Measurements from ENCODE around the gene SCN4A. TPM values are rescaled to one million over a fixed set of nuclear protein-coding genes. Genes with fewer than 3 reads are reported as not detected.
A peak's percentile ranks its signal among the peaks of the same experiment; 100 is the strongest.

SCN4A gene
- polyA plus RNA-seq, 3 donors from 2014 or later = 0.02 TPM; not detected in 2

DNA sequence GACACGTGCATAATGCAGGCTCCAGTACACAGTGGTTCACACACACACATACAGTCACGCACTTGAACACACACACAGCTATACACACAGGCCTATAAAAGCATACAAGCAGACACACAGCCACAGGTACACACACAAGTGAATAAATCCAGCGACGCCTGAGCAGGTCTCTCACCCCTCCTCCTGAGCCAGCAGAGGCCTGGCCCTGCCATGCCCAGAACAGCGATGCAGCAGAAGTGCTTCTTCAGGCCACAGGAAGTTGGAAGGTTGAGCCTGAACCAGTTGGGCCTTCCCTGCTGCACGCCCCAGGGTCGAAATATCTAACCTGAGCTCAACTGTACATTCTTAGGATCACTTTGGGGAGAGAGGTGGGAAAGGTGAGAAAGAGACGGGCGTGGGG lies 33.3 kb downstream of the SCN4A start:
- DNase-seq = no peak
- peaks cover 0 to 5% of the 10 kb centered on the region in 2 donors for H3K4me1 Mint-ChIP-seq
- H3K36me3 Mint-ChIP-seq = peaks cover 0 to 4% (median 0%) of the 10 kb centered on the region in 3 donors
- H3K9me3 Mint-ChIP-seq = no peaks in the 10 kb centered on the region
- peaks cover 3 to 4% (median 4%) of the 10 kb centered on the region in 3 donors for H3K27me3 Mint-ChIP-seq (ENCODE audit: low read depth in 3 of 3)
- no peak overlapping the region for H3K4me3 Mint-ChIP-seq
- H3K27ac Mint-ChIP-seq = peak overlapping the region in 2 of 6 donors; percentile 47 to 53

DNA sequence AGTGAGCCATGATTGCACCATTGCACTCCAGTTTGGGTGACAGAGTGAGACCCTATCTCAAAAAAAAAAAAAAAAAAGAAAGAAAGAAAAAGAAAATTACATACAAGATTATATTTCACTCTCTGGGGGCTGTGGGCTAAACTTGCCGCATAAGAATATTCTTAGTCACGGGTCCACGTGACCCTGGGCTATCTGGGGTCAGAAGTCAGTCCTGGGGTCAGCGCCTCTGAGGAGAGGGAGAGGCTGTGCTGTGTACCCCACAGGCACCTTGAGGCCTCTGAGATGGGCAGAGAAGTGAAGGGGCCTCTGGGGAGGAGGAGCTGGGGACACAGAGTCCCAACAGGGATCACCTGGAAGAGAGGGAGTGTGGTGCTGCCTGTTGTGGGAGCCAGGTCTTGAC lies 34.8 kb downstream of the SCN4A start:
- DNase-seq = no peak
- H3K9me3 Mint-ChIP-seq = no peaks in the 10 kb centered on the region
- peaks cover 5 to 7% of the 10 kb centered on the region in 2 donors for H3K4me1 Mint-ChIP-seq
- H3K4me3 Mint-ChIP-seq = no peak overlapping the region
- H3K36me3 Mint-ChIP-seq = peaks cover 0 to 4% (median 0%) of the 10 kb centered on the region in 3 donors
- H3K27me3 Mint-ChIP-seq (ENCODE audit: low read depth in 3 of 3) = peaks cover 3 to 4% (median 4%) of the 10 kb centered on the region in 3 donors
- H3K27ac Mint-ChIP-seq = no peak overlapping the region

DNA sequence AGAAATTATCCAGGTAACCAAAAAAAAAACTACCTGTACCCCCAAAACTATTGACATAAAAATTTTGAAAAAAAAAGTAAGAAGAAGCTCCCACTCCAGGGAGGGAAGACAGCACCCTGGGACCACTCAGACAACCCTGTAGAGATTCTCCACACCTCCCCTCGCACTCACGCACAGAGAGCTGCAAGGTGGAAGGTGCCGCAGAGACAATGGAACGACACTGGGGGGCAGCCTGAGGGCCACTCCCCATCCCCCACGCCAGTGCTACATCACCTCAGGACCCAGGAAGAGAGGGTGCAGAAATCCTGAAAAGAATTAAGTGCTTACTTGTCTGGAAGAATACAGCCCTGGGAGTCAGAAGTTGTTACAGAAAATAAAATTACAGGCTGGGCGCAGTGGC lies 35.4 kb downstream of the SCN4A start:
- no peak for DNase-seq
- H3K4me3 Mint-ChIP-seq = no peak overlapping the region
- no peaks in the 10 kb centered on the region for H3K9me3 Mint-ChIP-seq
- H3K36me3 Mint-ChIP-seq = peaks cover 0 to 4% (median 0%) of the 10 kb centered on the region in 3 donors
- peaks cover 11 to 12% of the 10 kb centered on the region in 2 donors for H3K4me1 Mint-ChIP-seq
- H3K27ac Mint-ChIP-seq = no peak overlapping the region
- H3K27me3 Mint-ChIP-seq (ENCODE audit: low read depth in 3 of 3) = peaks cover 2 to 4% (median 3%) of the 10 kb centered on the region in 3 donors

DNA sequence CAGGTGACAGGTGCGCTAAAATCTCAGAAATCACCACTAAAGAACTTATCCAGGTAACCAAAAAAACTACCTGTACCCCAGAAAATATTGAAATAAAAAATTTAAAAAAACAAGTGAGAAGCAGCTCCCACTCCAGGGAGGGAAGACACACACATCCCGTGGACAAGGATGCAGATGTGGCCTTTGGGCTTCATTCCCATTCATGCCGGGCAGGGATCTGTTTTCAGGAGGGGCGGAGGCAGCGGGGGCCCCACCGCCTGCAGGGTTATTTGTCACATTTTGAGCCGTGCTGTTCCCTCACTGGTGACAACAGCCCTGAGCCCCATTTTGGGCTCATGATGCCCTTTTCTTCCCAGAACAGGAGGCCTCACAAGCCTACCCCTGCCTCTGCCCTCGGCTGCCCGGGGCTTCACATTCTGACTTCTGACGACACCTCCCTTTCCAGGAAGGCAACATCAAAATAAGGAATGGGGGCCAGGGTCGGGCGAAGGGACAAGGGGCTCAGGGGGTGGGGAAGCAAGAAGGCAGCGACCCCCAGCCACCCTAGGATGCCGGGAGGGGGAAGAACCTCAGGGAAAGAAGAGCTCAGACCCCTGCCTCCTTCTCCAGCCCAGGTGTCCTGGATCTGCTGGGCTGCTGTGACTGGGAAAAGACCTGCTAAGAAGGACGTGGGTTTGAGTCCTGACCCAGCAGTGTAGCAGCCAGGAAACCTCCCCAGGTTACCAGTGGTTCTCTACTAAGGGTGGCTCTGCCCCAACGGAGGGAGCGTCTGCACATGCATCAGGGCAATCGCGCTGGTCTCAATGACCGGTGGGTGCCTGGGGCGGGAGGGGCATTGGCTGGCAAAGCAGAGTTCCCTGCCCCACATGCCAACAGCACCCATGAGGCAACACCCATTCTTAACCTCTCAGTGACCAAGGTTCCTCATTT lies 38.3 kb downstream of the SCN4A start:
- Mint-ChIP-seq H3K4me1 (peaks cover 28 to 30% of the 10 kb centered on the region in 2 donors), H3K9me3 (no peaks in the 10 kb centered on the region), H3K36me3 (peaks cover 0 to 4% (median 0%) of the 10 kb centered on the region in 3 donors), H3K4me3 (no peak overlapping the region), H3K27me3 (ENCODE audit: low read depth in 3 of 3) (peaks cover 2 to 5% (median 3%) of the 10 kb centered on the region in 3 donors), H3K27ac (peak overlapping the region in 1 of 6 donors; percentile 46)
- DNase-seq = no peak

DNA sequence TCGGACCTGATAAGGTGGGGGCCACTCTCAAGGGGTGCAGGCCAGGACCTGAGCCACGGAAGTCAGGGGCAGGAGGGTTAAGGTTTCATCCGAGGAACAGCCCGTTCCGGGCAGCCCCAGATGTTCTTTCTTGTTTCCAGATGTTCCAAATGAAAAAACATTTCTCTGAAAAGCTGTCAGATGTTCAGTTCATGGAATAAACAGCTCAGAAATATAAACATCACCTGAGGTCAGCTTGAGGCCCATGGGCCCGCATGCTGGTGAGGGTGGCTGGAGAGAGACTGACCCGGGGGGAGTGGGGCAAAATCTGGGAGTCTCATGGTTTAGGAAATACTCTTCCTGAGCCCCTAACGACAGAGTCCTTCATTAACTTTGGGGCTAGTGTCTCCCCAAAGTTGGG lies 39.1 kb downstream of the SCN4A start:
- H3K4me3 Mint-ChIP-seq = peak overlapping the region in 1 of 5 donors; percentile 93
- peak overlapping the region in 2 of 6 donors; percentile 46 to 80 for H3K27ac Mint-ChIP-seq
- H3K4me1 Mint-ChIP-seq = peaks cover 24 to 29% of the 10 kb centered on the region in 2 donors

DNA sequence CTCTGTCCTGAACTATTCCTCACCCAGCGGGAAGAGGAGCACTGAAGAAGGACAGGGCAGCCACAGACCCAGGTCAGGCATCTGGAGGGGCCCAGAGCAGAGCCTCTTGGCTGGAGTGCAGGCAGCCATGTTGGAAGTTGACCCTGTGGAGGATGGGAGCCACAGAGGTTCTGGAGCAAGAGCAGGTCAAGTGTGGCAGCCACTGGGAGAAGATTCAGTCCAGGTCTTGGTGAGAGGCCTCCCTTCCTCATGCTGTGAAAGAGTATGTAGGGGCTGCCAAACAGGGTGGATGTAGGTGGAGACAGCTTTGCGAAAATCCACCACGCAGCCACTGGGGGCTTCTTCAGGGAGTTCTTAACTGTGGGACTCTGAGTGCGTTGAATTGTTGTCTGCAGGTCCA lies 40.0 kb downstream of the SCN4A start:
- H3K36me3 Mint-ChIP-seq = peaks cover 0 to 4% (median 0%) of the 10 kb centered on the region in 3 donors
- H3K4me1 Mint-ChIP-seq = peaks cover 24 to 29% of the 10 kb centered on the region in 2 donors
- H3K27me3 Mint-ChIP-seq (ENCODE audit: low read depth in 3 of 3) = peaks cover 2 to 5% (median 3%) of the 10 kb centered on the region in 3 donors
- H3K4me3 Mint-ChIP-seq = peak overlapping the region; percentile 38 to 93 (median 69)
- H3K9me3 Mint-ChIP-seq = no peaks in the 10 kb centered on the region
- H3K27ac Mint-ChIP-seq = peak overlapping the region; percentile 66 to 95 (median 90)
- no peak for DNase-seq

More for the DNA sequence above, 39.1 kb downstream of the SCN4A start:
- H3K36me3 Mint-ChIP-seq = peaks cover 0 to 4% (median 0%) of the 10 kb centered on the region in 3 donors
- H3K9me3 Mint-ChIP-seq = no peaks in the 10 kb centered on the region
- no peak for DNase-seq
- peaks cover 2 to 5% (median 3%) of the 10 kb centered on the region in 3 donors for H3K27me3 Mint-ChIP-seq (ENCODE audit: low read depth in 3 of 3)

DNA sequence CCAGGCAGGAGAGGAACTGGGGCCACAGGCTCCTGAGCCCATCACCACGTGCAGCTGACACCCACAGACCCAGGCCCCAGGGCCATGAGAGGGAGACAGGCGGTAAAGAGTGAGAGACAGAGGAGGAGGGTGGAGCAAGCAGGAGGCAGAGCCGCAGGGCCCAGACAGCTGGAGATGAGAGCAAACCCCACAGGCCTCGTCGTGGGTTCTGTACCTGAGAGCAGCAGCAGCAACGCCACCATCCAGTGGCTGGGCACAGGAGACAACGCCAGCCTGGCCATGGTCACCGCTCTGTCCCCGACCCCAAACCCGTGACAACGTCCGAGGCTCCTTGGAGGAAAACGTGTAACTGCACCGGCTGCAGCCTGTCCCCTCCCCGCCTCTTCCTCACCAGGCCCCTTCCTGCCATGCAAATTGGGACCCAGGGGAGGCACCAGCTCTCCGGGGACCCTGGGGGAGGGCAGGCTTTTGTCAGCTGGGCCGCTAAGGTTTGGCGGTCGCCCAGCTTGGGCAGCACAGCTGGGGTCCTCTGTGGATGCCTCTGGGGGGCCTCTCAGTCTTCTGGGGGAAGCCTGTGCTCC lies 40.6 kb downstream of the SCN4A start, which contains the start of gene CD79B:
Gene CD79B (minus strand): TSS at position 351 of the 581 bp plus-strand sequence. CDS start 70 bp downstream, at position 281.
- H3K27me3 Mint-ChIP-seq (ENCODE audit: low read depth in 3 of 3) = peaks cover 0 to 5% (median 3%) of the 10 kb centered on the region in 3 donors
- DNase-seq = peak; percentile 48 to 56 (median 52)
- peak within 1 kb of the TSS; percentile 88 to 95 (median 92) for H3K27ac Mint-ChIP-seq
- peak within 1 kb of the TSS; percentile 86 to 94 (median 92) for H3K4me3 Mint-ChIP-seq
- H3K4me1 Mint-ChIP-seq = peaks cover 24 to 29% of the 10 kb centered on the region in 2 donors
- H3K9me3 Mint-ChIP-seq = no peaks in the 10 kb centered on the region
- H3K36me3 Mint-ChIP-seq = peaks cover 0 to 4% (median 0%) of the 10 kb centered on the region in 3 donors

DNA sequence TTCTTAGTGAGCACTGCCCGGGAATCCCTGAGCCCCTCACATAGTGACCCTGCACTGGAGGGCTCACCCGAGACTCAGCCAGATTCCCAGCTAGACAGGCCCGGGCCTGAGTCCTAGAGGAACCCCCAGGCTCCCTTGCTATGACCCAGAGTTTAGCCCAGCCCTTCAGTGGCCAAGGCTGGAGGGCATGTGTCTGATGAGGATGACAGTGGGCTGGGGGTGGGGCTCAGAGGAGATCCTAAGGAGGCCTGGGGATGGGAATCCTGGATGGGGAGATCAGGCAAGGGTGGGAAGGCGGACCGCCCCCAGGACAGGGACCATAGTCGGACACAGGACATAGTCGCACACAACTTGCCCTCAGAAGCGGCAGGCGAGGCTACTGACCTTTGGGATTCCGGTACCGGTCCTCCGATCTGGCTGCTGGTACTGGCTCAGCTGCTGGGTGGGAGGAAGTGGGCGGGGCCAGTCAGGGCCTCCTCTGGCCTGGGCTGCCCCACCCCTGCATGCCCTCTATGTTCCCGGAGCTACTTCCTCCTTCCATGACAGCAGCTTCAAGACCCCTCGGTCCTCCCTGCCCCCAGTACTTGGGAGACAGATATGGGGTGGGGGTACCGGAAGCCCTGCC lies 41.7 kb downstream of the SCN4A start:
- H3K9me3 Mint-ChIP-seq = no peaks in the 10 kb centered on the region

DNA sequence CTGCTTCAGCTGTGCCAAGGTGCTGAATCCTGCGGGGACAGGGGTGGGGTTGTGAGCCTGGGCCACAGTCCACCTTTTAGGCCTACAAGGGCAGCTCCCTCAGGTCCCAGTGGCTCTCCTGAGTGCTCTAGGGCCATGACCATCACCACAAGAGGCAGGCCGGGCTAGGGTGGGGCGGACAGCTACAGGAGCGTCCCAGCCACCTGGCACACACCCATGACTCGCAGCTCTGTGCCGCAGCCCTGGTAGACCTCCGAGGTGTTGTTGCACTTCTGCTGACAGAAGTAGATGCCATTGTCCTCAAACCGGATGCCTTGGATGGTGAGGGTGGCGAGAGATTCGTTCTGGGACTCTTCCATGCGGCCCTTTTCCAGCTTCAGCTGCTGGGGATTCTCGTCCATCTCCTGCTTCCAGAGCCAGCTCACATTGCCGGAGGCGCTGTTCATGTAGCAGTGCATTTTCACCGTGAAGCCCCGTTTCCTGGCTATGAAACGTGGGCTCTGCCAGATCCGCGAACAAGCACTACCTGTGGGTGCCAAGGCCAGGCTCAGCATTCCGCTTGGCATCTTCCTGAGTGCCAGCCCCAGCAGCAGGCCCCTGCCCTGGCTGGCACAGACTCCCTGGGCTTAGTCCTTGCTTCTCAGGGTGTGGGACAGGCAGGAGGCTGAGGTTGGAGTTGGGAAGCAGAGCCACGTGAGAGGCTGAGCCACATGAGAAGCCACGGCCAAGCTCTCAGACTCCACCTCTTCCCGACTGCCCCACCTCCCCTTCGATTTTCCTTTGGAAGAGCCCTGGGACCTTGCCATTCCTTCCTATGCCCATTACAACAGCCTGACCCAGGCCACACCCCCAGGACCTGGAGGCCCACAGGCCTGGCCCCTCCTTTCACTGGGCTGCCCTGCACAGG lies 42.6 kb downstream of the SCN4A start:
- peaks cover 24 to 29% of the 10 kb centered on the region in 2 donors for H3K4me1 Mint-ChIP-seq
- DNase-seq = no peak
- no peaks in the 10 kb centered on the region for H3K36me3 Mint-ChIP-seq
- no peaks in the 10 kb centered on the region for H3K9me3 Mint-ChIP-seq
- peaks cover 0 to 1% (median 0%) of the 10 kb centered on the region in 3 donors for H3K27me3 Mint-ChIP-seq (ENCODE audit: low read depth in 3 of 3)
- H3K4me3 Mint-ChIP-seq = peak overlapping the region in 3 of 5 donors; percentile 5 to 90 (median 86)
- peak overlapping the region in 5 of 6 donors; percentile 17 to 95 (median 83) for H3K27ac Mint-ChIP-seq

More for the DNA sequence above, 41.7 kb downstream of the SCN4A start:
- H3K27me3 Mint-ChIP-seq (ENCODE audit: low read depth in 3 of 3) = peaks cover 0 to 4% (median under 1%) of the 10 kb centered on the region in 3 donors
- peak overlapping the region; percentile 86 to 94 (median 92) for H3K4me3 Mint-ChIP-seq
- DNase-seq = peak; percentile 52 to 65 (median 55)
- peak overlapping the region; percentile 82 to 95 (median 92) for H3K27ac Mint-ChIP-seq
- peaks cover 24 to 29% of the 10 kb centered on the region in 2 donors for H3K4me1 Mint-ChIP-seq
- peaks cover 0 to 2% (median 0%) of the 10 kb centered on the region in 3 donors for H3K36me3 Mint-ChIP-seq

DNA sequence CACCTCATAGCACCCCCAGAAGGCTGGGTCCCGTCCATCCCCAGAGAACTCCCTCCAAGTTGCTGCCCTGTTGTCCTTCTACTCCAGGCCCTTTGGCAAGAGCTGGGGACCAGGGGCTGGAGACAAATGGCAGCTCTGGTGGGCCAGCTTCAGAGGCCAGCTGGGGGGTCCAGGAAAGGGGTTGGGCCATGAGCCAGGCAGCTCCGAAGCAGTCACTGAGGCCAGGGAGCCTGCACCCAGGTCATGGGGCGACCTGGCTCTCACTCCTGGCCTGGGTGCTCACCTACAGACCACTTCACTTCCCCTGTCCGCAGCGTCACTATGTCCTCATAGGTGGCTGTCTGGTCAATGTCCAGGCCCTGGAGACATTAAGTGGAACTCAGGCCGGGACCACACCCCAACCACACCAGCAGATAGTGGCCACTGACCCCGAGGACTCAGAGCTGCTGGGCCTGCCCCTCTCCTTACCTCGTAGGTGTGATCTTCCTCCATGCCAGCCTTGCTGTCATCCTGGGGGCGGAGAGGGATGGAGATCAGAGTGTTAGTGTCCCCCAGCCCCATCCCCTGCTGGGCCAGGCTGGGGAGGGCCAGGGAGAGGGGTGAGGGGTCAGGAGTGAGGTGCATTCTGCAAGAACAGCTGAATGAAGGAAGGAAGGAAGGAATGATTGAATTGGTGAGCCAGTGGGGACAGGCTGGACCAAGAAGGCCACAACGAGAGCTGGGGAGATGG lies 43.6 kb downstream of the SCN4A start:
- Mint-ChIP-seq H3K9me3 (no peaks in the 10 kb centered on the region), H3K27me3 (ENCODE audit: low read depth in 3 of 3) (peaks cover 0 to 3% (median 0%) of the 10 kb centered on the region in 3 donors), H3K4me1 (peaks cover 24 to 29% of the 10 kb centered on the region in 2 donors), H3K4me3 (peak overlapping the region in 1 of 5 donors; percentile 30), H3K27ac (peak overlapping the region in 1 of 6 donors; percentile 61), H3K36me3 (no peaks in the 10 kb centered on the region)
- DNase-seq = no peak

DNA sequence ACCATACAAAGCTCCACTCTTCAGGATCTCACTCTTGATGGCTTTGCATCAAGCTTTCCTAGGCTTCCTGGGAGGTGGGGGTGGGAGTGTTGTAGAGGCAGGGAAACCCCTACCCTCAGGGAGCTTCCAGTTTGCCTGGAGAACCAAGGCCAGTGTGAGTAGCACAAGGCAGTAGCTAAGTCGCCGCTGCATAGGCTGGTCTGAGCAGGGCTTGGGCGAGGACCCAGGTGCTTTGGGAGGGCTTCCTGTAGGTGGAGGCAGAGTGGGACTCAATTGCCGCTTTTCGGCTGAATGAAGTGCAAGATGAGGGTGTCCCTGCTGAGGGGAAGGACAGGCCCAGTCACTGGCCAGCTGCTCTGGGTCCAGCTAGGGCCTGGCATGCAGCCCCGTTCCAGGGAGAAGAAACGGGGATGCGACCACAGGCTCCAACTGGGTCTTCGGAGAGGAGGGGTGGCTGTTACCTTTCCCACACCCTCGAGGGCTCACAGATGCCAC lies 44.5 kb downstream of the SCN4A start:
- no peaks in the 10 kb centered on the region for H3K36me3 Mint-ChIP-seq
- no peak overlapping the region for H3K27ac Mint-ChIP-seq
- H3K4me1 Mint-ChIP-seq = peaks cover 24 to 26% of the 10 kb centered on the region in 2 donors
- H3K4me3 Mint-ChIP-seq = no peak overlapping the region
- peaks cover 0 to 3% (median 0%) of the 10 kb centered on the region in 3 donors for H3K27me3 Mint-ChIP-seq (ENCODE audit: low read depth in 3 of 3)
- no peaks in the 10 kb centered on the region for H3K9me3 Mint-ChIP-seq
- DNase-seq = no peak
